Lung (tissue), 12 donors: Measurements from ENCODE around the gene ANKRD40. TPM values are rescaled to one million over a fixed set of nuclear protein-coding genes. Genes with fewer than 3 reads are reported as not detected.

Source experiments
- ATAC-seq: fragments of 200-7000 bp; cut with Tn5 transposase; one replicate; pipeline ENCODE4 v1.9.1; 2020; ENCODE audit warnings: moderate number of reproducible peaks; ENCODE audit not compliant: insufficient read depth, low FRiP score
- DNase-seq, 3 donors: peaks; one replicate each; pipeline ENCODE4 v3.0.0-alpha.2; 2013 to 2017
- H3K27ac ChIP-seq, 2 donors: one replicate each; pipeline ENCODE4 v1.5.1; 2013; ENCODE audit warnings: mild to moderate bottlenecking in 2 of 2, moderate library complexity in 2 of 2, control low read depth in 1 of 2, inconsistent platforms in 1 of 2, low read depth in 1 of 2, low read length in 1 of 2
- H3K27me3 ChIP-seq, 3 donors: one replicate each; pipeline ENCODE4 v1.5.1; 2013; ENCODE audit warnings: low read length in 2 of 3; ENCODE audit not compliant: control insufficient read depth in 3 of 3, insufficient read depth in 3 of 3
- H3K36me3 ChIP-seq, 4 donors: one replicate each; pipeline ENCODE4 v1.5.1; 2013; ENCODE audit warnings: low read length in 4 of 4, mild to moderate bottlenecking in 1 of 4, moderate library complexity in 1 of 4; ENCODE audit not compliant: control insufficient read depth in 4 of 4, insufficient read depth in 4 of 4
- H3K4me1 ChIP-seq, 5 donors: one replicate each; pipeline ENCODE4 v1.5.1; 2013; ENCODE audit warnings: low read length in 5 of 5, mild to moderate bottlenecking in 2 of 5, moderate library complexity in 1 of 5; ENCODE audit not compliant: control insufficient read depth in 5 of 5, insufficient read depth in 5 of 5
- H3K4me3 ChIP-seq: one replicate; pipeline ENCODE4 v1.5.1; 2013; ENCODE audit warnings: mild to moderate bottlenecking, control low read depth, moderate library complexity
- H3K9ac ChIP-seq, 2 donors: one replicate each; pipeline ENCODE4 v1.5.1; 2013; ENCODE audit warnings: low read length in 2 of 2, control low read depth in 1 of 2; ENCODE audit not compliant: insufficient read depth in 1 of 2
- H3K9me3 ChIP-seq, 4 donors: one replicate each; pipeline ENCODE4 v1.5.1; 2013; ENCODE audit warnings: low read length in 3 of 4, mild to moderate bottlenecking in 1 of 4, moderate library complexity in 1 of 4; ENCODE audit not compliant: control insufficient read depth in 4 of 4, insufficient read depth in 3 of 4
- WGBS, 2 donors: extraction: QIAGEN DNeasy Blood & Tissue Kit; methylation state at CpG; one replicate each; pipeline ENCODE4 v1.1.7; 2013; 5-methylcytosine and 5-hydroxymethylcytosine counted together
- polyA plus RNA-seq, 2 donors: library from polyadenylated mRNA; stranded (reverse); fragments of 200-250 nt; gene quantifications; one replicate each; pipeline ENCODE4 v1.2.1, GENCODE V29; 2013
- total RNA-seq, 2 donors: library from RNA; depleted of rRNA in 1 of 2; stranded (reverse); fragments of >200 nt in 1 of 2; gene quantifications; one replicate each; pipeline ENCODE4 v1.2.1, GENCODE V29; 2014 to 2021
- TF ChIP-seq, protein P1 (sequence below): IDR thresholded peaks from 2 replicates; pipeline ENCODE4 v1.5.1; 2012; ENCODE audit warnings: mild to moderate bottlenecking; ENCODE audit errors: control extremely low read depth, extremely low read depth
- donor health status: control.
- donor health status: control.
- donor health status: Bipolar disorder and iron deficiency.
- donor health status: healthy.
- donor health status: DM: yes; HTN: yes; CAD: no.

The ANKRD40 gene
- total and polyA plus RNA-seq, 4 donors: 14.6 to 38.9 (median 25.1) TPM

DNA sequence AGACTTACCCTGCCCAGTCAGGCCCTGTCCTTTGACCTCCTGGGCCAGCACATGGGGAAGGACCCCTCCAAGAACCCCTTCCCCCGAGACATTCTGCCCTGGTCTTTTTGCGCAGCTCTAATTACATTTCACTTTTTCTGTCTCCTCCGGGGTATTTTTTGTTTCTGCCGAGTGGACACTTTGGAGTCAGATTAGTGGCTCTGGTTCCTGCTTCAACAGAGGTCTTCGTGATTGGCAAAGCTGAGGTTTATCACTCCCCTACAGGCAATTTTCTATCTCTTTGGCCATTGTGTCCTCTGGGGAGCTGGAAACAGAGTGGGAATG, 23.5 kb downstream of the ANKRD40 start:
- Histone ChIP-seq H3K9ac (no peak overlapping the region), H3K9me3 (no peaks in the 10 kb centered on the region), H3K4me1 (peaks cover 0 to 13% (median 5%) of the 10 kb centered on the region in 5 donors), H3K36me3 (peaks cover 0 to 4% (median 1%) of the 10 kb centered on the region in 4 donors), H3K27ac (no peak overlapping the region), H3K4me3 (no peak overlapping the region), H3K27me3 (no peaks in the 10 kb centered on the region)
- TF ChIP-seq, protein P1, sequence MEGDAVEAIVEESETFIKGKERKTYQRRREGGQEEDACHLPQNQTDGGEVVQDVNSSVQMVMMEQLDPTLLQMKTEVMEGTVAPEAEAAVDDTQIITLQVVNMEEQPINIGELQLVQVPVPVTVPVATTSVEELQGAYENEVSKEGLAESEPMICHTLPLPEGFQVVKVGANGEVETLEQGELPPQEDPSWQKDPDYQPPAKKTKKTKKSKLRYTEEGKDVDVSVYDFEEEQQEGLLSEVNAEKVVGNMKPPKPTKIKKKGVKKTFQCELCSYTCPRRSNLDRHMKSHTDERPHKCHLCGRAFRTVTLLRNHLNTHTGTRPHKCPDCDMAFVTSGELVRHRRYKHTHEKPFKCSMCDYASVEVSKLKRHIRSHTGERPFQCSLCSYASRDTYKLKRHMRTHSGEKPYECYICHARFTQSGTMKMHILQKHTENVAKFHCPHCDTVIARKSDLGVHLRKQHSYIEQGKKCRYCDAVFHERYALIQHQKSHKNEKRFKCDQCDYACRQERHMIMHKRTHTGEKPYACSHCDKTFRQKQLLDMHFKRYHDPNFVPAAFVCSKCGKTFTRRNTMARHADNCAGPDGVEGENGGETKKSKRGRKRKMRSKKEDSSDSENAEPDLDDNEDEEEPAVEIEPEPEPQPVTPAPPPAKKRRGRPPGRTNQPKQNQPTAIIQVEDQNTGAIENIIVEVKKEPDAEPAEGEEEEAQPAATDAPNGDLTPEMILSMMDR: no peak
- DNase-seq (no peak), ATAC-seq (no peak)
- WGBS, 2 donors: 93 to 95% methylated on average over 5 of the region's 5 CpGs

DNA sequence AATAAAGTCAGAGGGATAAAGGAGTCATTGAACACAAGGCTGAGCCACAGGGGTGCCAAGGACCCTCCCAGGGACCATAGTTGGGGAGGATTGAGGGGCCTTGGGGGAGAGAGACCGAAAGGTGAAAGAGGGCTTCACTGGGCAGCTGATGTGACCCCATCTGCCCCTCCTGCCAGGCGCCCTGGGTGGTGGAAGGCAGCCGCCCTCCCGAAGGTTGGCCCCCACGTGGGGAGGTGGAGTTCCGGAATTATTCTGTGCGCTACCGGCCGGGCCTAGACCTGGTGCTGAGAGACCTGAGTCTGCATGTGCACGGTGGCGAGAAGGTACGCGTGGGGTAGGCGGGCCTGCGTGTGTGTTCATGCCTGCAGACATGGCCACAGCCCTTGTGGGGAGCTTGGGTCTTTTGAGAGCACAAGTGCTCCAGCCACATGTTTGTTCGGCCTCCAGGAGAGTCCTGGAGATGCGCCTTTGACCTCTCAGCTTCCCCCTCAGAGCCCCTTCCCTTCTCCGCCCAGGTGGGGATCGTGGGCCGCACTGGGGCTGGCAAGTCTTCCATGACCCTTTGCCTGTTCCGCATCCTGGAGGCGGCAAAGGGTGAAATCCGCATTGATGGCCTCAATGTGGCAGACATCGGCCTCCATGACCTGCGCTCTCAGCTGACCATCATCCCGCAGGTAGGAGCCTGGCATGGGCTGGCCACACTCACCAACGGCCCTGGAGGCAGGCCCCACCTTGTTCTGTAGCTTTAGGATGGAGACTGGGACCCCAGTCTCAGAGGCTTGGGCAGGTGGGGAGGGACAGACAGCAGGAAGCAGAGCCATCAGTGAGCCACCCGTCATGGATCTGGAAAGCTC, 24.1 kb downstream of the ANKRD40 start:
- 92 to 93% methylated on average over 28 of the region's 28 CpGs for whole genome bisulfite sequencing, 2 donors
- Histone ChIP-seq H3K4me3 (no peak overlapping the region), H3K27me3 (no peaks in the 10 kb centered on the region), H3K27ac (no peak overlapping the region), H3K9me3 (no peaks in the 10 kb centered on the region), H3K9ac (no peak overlapping the region), H3K36me3 (peaks cover 0 to 6% (median 1%) of the 10 kb centered on the region in 4 donors), H3K4me1 (peaks cover 0 to 13% (median 5%) of the 10 kb centered on the region in 5 donors)
- TF ChIP-seq, protein P1: no peak
- DNase-seq (no peak), ATAC-seq (no peak)

DNA sequence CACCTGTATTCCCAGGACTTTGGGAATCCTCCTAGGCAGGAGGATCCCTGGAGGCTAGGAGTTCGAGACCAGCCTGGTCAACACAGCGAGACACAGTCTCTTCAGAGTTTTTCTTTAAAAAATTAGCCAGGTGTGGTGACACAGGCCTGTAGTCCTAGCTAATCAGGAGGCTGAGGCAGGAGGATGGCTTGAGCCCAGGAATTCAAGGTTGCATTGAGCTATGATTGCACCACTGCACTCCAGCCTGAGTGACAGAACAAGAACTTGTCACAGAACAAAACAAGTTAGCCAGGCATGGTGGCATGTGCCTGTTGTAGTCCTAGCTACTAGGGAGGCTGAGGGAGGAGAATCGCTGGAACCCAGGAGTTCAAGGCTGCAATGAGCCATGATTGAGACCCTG, 24.8 kb downstream of the ANKRD40 start:
- ATAC-seq (no peak), DNase-seq (no peak)
- no peak overlapping the region for H3K9ac ChIP-seq
- TF ChIP-seq, protein P1: no peak
- no peak overlapping the region for H3K27ac ChIP-seq
- no peaks in the 10 kb centered on the region for H3K27me3 ChIP-seq
- WGBS, 2 donors: 94 to 98% methylated on average over 3 of the region's 3 CpGs
- H3K36me3 ChIP-seq: peaks cover 0 to 3% (median 1%) of the 10 kb centered on the region in 4 donors
- peaks cover 0 to 13% (median 5%) of the 10 kb centered on the region in 5 donors for H3K4me1 ChIP-seq
- H3K4me3 ChIP-seq: no peak overlapping the region
- no peaks in the 10 kb centered on the region for H3K9me3 ChIP-seq
